Gastroesophageal sphincter (tissue), 4 donors: ENCODE data around the gene GNG3. TPM values are rescaled to one million over a fixed set of nuclear protein-coding genes. Genes with fewer than 3 reads are reported as not detected.

Experiments
- ATAC-seq: fragments of 150-250 bp; one replicate; pipeline ENCODE4 v1.9.1; 2016; ENCODE audit warnings: mild to moderate bottlenecking, moderate library complexity
- H3K27ac ChIP-seq, 4 donors: fragments of 200-600 bp; sonication (generic) in 3 of 4; 1 replicate in 3 of 4; 2 replicates in 1 of 4; pipeline ENCODE4 v1.5.1; 2016 to 2019
- H3K27me3 ChIP-seq: fragments of 200-600 bp; sonication (generic); one replicate; pipeline ENCODE4 v1.5.1; 2019
- H3K36me3 ChIP-seq, 2 donors: fragments of 200-600 bp; sonication (generic); one replicate each; pipeline ENCODE4 v1.5.1; 2019; ENCODE audit warnings: control low read depth in 1 of 2
- H3K4me1 ChIP-seq, 3 donors: fragments of 200-600 bp; sonication (generic); 1 replicate in 2 of 3; 2 replicates in 1 of 3; pipeline ENCODE4 v1.5.1; 2016 to 2019; ENCODE audit warnings: control low read depth in 2 of 3
- H3K4me3 ChIP-seq, 2 donors: fragments of 200-600 bp; sonication (generic); one replicate each; pipeline ENCODE4 v1.5.1; 2019; ENCODE audit warnings: mild to moderate bottlenecking in 1 of 2, moderate library complexity in 1 of 2
- H3K9me3 ChIP-seq, 3 donors: fragments of 200-600 bp; sonication (generic); one replicate each; pipeline ENCODE4 v1.5.1; 2017 to 2019; ENCODE audit warnings: control low read depth in 2 of 3
- EP300 ChIP-seq: sonication (generic); formaldehyde crosslinking; IDR thresholded peaks from one replicate; pipeline ENCODE4 v1.6.1; 2017; ENCODE audit warnings: antibody characterized with exemption, mild to moderate bottlenecking
- POLR2A ChIP-seq, 2 donors: fragments of 450-650 bp; IDR thresholded peaks; one replicate each; pipeline ENCODE4 v1.6.1; 2017; ENCODE audit warnings: antibody characterized with exemption in 2 of 2, mild to moderate bottlenecking in 2 of 2, moderate library complexity in 1 of 2
- POLR2AphosphoS5 ChIP-seq: sonication (generic); formaldehyde crosslinking; IDR thresholded peaks from one replicate; pipeline ENCODE4 v1.6.1; 2017; ENCODE audit warnings: antibody characterized with exemption
- WGBS, 2 donors: methylation state at CpG; one replicate each; pipeline ENCODE4 v1.1.5; 2018; ENCODE audit warnings: low coverage in 1 of 2; 5-methylcytosine and 5-hydroxymethylcytosine counted together
- small RNA-seq, 4 donors: library from RNA; depleted of rRNA; stranded (forward); fragments of <200 nt; gene quantifications; one replicate each; pipeline ENCODE3, GENCODE V24; 2016
- total RNA-seq, 4 donors: library from RNA; depleted of rRNA; stranded (reverse); fragments of >200 nt; gene quantifications; one replicate each; pipeline ENCODE4 v1.1.0, GENCODE V29; 2016
- TF ChIP-seq, protein P1 (sequence below), 4 experiments: fragments of 200-600 bp in 2 of 4; fragments of 450-650 bp in 2 of 4; sonication (generic) in 1 of 4; IDR thresholded peaks; one replicate each; pipeline ENCODE4 v1.5.1; 2017 to 2019; ENCODE audit warnings: antibody characterized with exemption in 4 of 4, mild to moderate bottlenecking in 2 of 4, moderate library complexity in 2 of 4

GNG3 gene
- total RNA-seq, 4 donors from 2014 or later: not detected

DNA sequence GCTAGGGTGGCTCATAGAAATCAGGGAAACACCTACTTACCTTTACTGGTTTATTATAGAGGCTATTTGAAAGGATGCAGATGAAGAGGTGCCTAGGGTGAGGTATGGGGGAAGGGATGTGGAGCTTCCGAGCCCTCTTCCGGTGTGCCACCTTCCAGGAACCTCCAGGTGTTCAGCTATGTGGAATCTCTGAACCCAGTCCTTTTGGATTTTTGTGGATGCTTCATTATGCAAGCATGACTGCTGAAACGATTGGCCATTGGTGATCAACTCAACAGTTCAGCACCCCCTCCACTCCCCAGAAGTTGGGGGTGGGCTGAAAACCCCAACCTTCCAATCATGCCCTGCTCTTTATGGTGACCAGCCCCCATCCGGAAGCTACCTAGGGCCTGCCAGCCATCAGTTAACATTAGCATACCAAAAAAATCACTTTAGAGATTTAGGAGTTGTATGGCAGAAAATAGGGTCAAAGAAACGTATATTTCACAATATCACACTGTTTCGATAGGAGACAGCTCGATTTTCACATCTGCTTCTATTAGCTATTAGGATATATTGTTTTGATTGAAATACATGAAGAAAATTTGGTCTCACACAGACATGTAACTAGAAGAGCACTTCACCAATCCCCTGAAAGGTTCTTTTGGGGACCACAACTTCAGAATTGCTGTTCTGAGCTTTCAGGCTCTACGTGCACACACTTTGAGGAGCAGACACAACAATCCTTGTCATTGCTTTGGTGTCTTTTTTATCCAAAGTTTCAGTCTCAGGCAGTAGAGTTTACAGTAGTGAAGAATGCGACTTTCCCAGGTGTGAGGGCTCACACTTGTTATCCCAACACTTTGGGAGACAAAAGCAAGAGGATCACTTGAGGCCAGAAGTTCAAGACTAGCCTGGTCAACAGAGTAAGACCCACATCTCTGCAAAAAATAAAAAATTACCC is 50.6 kb downstream of the GNG3 start:
- Histone ChIP-seq H3K27me3 (no peaks in the 10 kb centered on the region), H3K27ac (no peak overlapping the region), H3K9me3 (no peaks in the 10 kb centered on the region), H3K36me3 (peaks cover 0 to 6% of the 10 kb centered on the region in 2 donors), H3K4me3 (no peak overlapping the region), H3K4me1 (peaks cover 4 to 30% (median 16%) of the 10 kb centered on the region in 3 donors)
- WGBS, 2 donors: 34 to 51% methylated on average over 5 to 9 of the region's 9 CpGs
- ATAC-seq: no peak
- TF ChIP-seq POLR2A (IDR thresholded peaks at IDR 0.05) (no peak), POLR2AphosphoS5 (no peak), EP300 (no peak)
- TF ChIP-seq, protein P1, sequence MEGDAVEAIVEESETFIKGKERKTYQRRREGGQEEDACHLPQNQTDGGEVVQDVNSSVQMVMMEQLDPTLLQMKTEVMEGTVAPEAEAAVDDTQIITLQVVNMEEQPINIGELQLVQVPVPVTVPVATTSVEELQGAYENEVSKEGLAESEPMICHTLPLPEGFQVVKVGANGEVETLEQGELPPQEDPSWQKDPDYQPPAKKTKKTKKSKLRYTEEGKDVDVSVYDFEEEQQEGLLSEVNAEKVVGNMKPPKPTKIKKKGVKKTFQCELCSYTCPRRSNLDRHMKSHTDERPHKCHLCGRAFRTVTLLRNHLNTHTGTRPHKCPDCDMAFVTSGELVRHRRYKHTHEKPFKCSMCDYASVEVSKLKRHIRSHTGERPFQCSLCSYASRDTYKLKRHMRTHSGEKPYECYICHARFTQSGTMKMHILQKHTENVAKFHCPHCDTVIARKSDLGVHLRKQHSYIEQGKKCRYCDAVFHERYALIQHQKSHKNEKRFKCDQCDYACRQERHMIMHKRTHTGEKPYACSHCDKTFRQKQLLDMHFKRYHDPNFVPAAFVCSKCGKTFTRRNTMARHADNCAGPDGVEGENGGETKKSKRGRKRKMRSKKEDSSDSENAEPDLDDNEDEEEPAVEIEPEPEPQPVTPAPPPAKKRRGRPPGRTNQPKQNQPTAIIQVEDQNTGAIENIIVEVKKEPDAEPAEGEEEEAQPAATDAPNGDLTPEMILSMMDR (IDR thresholded peaks at IDR 0.05): no peak

Small RNA genes lying within 50 kb of the gene (small RNA-seq; reads per million reads assigned to genes)
- 0 reads per million in 4 donors for gene SNORA57

Other genes starting within 250 kb of the GNG3 start
- 1,000 to 10,000 TPM; 1,348 to 2,181 (median 1,745) TPM for gene AHNAK, start 160.9 kb upstream of the GNG3 start, total RNA-seq
- gene EEF1G, start 133.8 kb upstream of the GNG3 start, total RNA-seq: 1,000 to 10,000 TPM; 1,070 to 1,712 (median 1,374) TPM
- 1 to 10 TPM; 3.8 to 9.6 (median 7.6) TPM for gene TUT1, start 116.2 kb upstream of the GNG3 start, total RNA-seq
- gene MTA2, start 105.8 kb upstream of the GNG3 start, total RNA-seq: 10 to 100 TPM; 67.9 to 88.7 (median 85.6) TPM
- 10 to 100 TPM; 25.4 to 36.7 (median 31.9) TPM for gene EML3, start 94.9 kb upstream of the GNG3 start, total RNA-seq
- 10 to 100 TPM in 3 of 4 donors, 1 to 10 TPM in 1; 3.0 to 18.3 (median 10.7) TPM for gene ROM1, start 94.4 kb upstream of the GNG3 start, total RNA-seq
- gene B3GAT3, start 85.7 kb upstream of the GNG3 start, total RNA-seq: 10 to 100 TPM; 11.4 to 25.8 (median 22.4) TPM
- gene GANAB, start 61.1 kb upstream of the GNG3 start, total RNA-seq: 100 to 1,000 TPM in 3 of 4 donors, 10 to 100 TPM in 1; 87.8 to 151 (median 134) TPM
- gene INTS5, start 54.4 kb upstream of the GNG3 start, total RNA-seq: 10 to 100 TPM; 12.6 to 19.0 (median 14.5) TPM
- gene C11orf98, start 42.5 kb upstream of the GNG3 start, total RNA-seq: 10 to 100 TPM; 19.3 to 39.5 (median 26.8) TPM
- gene CSKMT, start 42.4 kb upstream of the GNG3 start, total RNA-seq: 10 to 100 TPM in 1 of 4 donors, 1 to 10 TPM in 3; 2.0 to 18.6 (median 7.3) TPM
- 10 to 100 TPM in 1 of 4 donors, 1 to 10 TPM in 3; 7.3 to 10.1 (median 8.4) TPM for gene UQCC3, start 36.0 kb upstream of the GNG3 start, total RNA-seq
- gene LBHD1, start 35.4 kb upstream of the GNG3 start, total RNA-seq: 1 to 10 TPM; 1.2 to 3.9 (median 2.2) TPM
- gene UBXN1, start 28.6 kb upstream of the GNG3 start, total RNA-seq: 100 to 1,000 TPM; 162 to 185 (median 174) TPM
- 10 to 100 TPM; 20.1 to 42.1 (median 32.1) TPM for gene LRRN4CL, start 18.1 kb upstream of the GNG3 start, total RNA-seq
- gene BSCL2, start 252 bp upstream of the GNG3 start, total RNA-seq: 10 to 100 TPM; 25.7 to 37.8 (median 29.2) TPM
- gene HNRNPUL2, start 19.8 kb downstream of the GNG3 start, total RNA-seq: 10 to 100 TPM; 24.2 to 43.7 (median 31.0) TPM
- 10 to 100 TPM; 12.5 to 20.5 (median 19.8) TPM for gene TTC9C, start 20.8 kb downstream of the GNG3 start, total RNA-seq
- 10 to 100 TPM in 3 of 4 donors, 1 to 10 TPM in 1; 8.8 to 15.8 (median 12.3) TPM for gene ZBTB3, start 46.5 kb downstream of the GNG3 start, total RNA-seq
- gene POLR2G, start 53.9 kb downstream of the GNG3 start, total RNA-seq: 10 to 100 TPM; 34.4 to 49.5 (median 39.5) TPM
- 10 to 100 TPM in 3 of 4 donors, 1 to 10 TPM in 1; 5.5 to 23.4 (median 14.5) TPM for gene TAF6L, start 63.7 kb downstream of the GNG3 start, total RNA-seq
- 10 to 100 TPM; 25.8 to 50.7 (median 33.9) TPM for gene TMEM179B, start 79.7 kb downstream of the GNG3 start, total RNA-seq
- 10 to 100 TPM; 17.0 to 25.8 (median 19.1) TPM for gene TMEM223, start 84.3 kb downstream of the GNG3 start, total RNA-seq
- 10 to 100 TPM; 33.2 to 72.3 (median 57.2) TPM for gene NXF1, start 97.8 kb downstream of the GNG3 start, total RNA-seq
- gene STX5, start 124.4 kb downstream of the GNG3 start, total RNA-seq: 10 to 100 TPM; 23.3 to 31.6 (median 27.8) TPM
- not detected for gene TEX54, start 125.2 kb downstream of the GNG3 start, total RNA-seq
- gene WDR74, start 131.9 kb downstream of the GNG3 start, total RNA-seq: 10 to 100 TPM; 26.6 to 46.8 (median 39.3) TPM
- gene SLC3A2, start 173.2 kb downstream of the GNG3 start, total RNA-seq: 100 to 1,000 TPM in 1 of 4 donors, 10 to 100 TPM in 3; 66.9 to 144 (median 80.2) TPM
- gene CHRM1, start 213.7 kb downstream of the GNG3 start, total RNA-seq: under 1 TPM in 3 of 4 donors, not detected in 1; 0.16 to 0.89 (median 0.27) TPM